Stimulated activated CD8-positive, alpha-beta memory T cell treated with anti-CD3 and anti-CD28 coated beads, Interleukin-15, amount 100 ng/mL, for 4 hours (primary cell): ENCODE data around the gene PRTG.
"Not testable (repeated sequence)": the region's sequence is repeated elsewhere in the genome, so short reads cannot be mapped to it uniquely, and the experiment has no call there.

Source experiments
- DNase-seq, 2 donors: peaks; one replicate each; pipeline ENCODE4 v3.0.0-alpha.2; 2020; ENCODE audit warnings: low read depth in 2 of 2

PRTG gene

DNA sequence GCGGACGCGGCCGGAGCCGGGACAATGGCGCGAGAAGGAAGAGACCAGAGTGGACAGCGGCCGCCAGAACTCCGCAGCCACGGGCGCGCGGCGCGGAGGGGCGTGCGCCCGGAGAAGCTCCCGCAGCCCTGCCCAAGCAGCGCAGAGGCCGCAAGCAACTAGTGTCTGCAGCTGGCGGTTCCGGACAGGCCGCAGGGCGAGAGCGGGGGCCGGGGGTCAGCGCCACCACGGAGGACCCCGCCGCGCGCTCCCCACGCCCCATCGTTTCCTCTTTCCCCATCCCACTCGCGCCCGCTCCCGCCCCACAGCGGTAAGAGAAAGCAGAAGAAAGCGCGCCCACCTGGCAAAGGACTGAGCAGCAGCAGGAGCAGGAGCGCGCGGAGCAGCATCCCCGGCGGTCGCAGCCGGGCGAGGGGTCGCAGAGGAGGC lies 440 bp downstream of the PRTG start:
- DNase-seq: no peak

DNA sequence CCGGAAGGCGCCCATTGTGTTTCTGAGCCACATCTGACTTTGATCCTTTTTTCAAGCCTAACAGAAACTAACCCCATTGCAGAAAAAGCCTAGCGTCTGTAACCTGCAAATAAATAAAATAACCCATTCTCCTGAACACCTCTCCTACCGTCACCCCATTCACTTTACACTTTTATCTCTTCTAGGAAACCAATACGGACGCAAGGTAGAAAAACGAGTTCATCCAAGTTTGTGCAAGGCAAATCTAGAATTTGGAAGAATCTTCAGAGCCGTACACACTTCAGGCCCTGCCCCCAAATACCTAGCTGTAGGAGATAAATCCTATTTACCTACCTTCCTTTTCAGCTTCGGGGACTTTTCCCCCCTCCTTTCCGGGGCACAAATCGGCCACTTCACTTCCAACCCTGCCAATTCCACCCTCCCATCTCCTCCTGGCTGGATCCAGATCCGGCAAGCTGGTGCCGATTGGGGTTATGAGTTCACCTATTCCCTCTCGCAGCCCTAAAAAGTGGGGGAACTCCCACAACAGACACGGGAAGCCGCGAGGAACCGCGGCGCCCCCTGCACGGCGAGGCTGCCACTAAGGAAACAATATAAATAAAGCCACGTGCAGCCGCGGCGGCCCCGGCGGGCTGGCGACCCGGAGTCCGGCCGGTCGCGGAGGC lies 987 bp downstream of the PRTG start:
- DNase-seq: no peak

DNA sequence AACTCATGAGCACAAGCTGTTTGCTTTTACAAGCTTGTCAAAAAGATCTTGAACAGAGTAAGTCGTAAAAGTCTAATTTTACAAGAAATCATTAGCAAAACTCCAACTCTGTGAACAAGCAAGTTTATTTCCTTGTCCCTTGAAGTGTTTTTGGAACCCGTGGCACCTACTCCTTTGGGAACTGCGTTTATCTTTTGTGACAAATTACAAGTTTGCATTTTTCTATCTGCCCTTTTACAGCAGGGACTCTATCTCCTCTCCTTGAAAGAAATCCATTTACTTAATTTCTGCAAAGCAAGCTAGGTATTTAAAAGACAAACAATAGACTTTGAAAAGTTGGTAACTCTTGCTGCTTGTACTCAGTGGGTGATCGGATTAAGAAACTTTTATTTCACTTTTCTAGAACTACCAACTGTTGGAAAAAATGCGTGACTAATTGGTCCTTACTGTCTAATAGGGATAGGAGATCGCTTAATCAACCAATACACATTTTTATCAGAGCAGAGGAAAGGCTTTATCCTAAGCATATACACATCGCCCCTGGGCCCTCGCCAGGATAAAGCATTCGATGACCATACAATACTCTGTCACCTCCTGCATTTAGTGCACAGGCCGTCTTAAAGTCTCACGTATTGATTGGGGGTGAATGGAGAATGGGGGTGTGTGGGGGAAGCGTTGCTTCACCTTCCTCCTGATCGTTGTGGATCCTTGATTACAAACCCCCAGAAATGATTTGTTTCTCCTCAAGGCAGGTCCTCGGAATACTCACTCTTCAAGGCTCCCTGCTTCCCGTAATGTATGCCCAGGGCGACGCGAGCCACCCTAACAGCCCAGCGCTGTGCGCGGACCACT lies 1.7 kb downstream of the PRTG start:
- DNase-seq: no peak

DNA sequence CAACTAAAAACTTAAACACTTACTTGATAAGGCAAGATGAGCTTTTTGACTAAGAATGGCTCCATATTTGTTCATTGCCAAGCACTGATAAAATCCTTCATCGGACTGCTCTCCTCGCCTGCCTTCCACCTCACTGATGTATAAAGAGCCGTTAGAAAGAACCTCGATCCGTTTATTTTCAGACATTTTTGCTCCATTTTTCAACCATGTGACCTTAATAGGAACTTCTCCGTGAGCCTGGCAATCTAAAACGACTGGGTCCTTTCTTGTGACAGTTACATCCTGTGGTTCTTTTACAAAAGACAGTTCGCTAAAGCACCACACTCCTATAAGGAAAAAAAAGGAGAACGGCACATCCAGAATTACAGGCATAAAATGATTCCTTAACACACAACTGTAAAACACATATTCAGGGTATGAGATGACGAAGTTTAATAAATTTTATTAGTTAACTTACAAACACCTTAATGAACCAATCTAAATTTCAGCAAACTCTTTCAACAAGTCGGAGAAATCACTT lies 2.5 kb downstream of the PRTG start:
- DNase-seq: no peak

DNA sequence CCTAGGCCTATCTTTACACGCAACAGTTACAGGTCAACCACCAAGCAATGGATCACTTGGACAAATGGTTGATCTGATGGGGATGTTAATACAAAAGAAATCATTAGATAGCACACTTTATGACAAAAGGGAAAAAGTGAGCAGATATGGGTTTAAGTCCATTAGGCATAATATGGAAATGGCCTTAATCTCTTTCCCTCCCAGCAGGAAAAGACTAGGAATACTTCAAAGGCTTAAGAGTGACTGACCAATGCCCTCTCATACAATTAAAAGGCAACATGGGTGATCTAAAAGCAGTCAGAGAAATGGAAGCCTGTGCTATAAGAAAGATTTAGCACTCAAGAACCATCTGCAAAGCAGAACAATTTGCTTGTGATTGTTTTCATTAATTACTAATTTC lies 3.3 kb downstream of the PRTG start:
- DNase-seq: no peak

DNA sequence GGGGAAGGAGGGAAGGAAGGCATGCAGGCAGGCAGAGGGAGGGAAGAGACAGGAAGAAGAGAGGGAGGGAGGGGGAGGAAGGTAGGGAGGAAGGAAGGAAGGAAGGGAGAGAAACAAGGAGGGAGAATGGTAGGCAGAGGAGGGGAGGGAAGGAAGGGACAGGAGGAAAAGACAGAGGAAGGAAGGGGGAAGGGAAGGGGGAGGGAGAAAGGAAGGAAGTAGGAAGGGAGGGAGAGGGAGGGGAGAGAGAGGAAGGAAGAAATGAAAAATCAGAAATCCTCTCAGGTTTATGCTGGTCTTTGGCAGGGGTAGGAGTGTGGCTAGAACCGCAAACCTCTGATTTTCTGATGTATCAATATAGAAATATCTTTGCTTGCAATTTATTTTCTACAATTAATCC lies 4.2 kb downstream of the PRTG start:
- DNase-seq: no peak

DNA sequence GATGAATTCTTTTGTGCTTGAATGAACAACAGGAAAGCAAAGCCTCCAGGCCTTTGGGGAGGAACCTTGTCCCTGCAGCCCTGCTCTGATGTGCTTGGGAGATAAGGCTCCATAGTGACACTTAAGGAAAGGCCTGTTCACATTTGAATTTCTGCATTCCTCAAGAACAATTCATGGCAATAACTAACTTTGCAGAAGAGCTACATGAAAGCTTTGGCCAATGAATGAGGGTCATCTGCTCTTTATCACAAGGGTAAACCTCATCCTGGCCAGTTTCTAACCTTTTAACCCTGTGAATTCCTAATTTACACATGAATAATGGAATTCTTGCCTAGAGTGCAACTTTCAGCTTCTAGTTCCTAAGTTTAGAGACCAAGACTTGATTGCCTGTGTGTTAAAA lies 5.6 kb downstream of the PRTG start:
- no peak for DNase-seq

DNA sequence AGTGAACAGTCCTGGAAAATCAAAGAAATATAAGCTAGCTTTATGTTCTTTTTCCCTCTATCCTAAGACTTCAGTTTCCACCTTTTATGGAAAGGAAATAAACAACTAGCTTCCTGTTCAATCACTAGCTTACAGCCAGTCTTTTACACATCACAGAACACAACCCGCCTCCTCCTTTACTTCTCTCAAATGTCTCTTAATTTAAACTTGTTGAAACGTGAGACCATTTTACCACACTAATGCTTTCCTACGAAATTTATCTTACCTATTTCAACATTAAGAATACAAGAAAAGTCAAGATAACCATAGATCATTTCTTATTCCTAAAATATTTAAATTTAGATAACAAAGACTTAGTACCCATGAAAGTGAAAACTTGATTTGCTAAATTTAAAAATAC lies 6.2 kb downstream of the PRTG start:
- no peak for DNase-seq

DNA sequence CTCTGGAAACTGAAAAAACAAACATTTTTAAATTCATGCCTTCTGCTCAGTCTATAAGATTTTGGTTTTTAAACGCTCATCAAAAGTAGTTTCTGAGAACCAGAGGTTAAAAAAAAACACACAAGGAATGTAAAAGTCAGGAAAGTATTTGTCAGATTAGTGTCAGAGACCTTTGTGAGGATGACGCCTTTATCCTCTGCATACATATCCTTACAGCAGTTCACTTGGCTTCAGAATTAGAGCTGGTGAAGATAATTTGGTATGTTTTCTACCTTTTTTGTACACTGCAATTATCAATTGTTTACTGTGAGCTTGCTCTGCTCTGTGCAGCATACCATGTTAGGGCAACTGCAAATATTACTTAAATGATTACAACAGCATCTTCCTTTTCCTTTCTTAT lies 8.3 kb downstream of the PRTG start:
- no peak for DNase-seq

DNA sequence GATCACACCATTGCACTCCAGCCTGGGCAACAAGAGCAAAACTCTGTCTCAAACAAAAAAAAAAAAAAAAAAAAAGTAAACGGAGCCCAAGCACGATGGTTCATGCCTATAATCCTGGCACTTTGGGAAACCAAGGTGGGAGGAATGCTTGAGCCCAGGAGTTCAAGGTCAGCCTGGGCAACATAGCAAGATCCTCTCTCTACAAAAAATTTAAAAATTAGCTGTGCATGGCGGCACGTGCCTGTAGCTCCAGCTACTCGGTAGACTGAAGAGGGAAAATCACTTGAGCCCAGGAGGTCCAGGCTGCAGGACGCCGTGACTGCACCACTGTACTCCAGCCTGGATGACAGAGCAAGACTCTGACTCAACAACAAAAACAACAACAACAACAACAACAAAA lies 9.5 kb downstream of the PRTG start:
- DNase-seq: not testable (repeated sequence)

DNA sequence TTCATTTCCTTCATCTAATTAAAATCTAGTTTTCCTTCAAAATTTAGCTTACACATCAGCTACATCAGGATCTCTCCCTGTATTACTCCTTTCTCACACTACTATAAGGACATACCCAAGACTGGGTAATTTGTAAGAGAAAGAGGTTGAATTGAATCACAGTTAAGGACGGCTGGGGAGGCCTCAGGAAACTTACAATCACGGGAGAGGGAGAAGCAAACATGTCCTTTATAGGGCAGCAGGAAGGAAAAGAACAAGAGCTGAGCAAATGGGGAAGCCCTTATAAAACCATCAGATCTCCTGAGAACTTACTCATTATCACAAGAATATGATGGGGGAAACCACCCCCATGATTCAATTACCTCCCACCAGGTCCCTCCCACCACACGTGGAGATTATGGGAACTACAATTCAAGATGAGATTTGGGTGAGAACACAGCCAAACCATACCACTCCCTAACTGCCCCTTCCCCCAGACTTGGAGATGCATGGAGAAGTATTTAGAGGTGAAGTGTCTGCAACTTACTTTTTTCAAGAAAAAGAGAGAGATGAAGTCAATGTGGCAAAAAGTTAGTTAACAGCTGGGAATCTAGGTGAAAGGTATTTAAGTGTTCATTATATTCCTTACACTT lies 21.3 kb downstream of the PRTG start:
- no peak for DNase-seq

DNA sequence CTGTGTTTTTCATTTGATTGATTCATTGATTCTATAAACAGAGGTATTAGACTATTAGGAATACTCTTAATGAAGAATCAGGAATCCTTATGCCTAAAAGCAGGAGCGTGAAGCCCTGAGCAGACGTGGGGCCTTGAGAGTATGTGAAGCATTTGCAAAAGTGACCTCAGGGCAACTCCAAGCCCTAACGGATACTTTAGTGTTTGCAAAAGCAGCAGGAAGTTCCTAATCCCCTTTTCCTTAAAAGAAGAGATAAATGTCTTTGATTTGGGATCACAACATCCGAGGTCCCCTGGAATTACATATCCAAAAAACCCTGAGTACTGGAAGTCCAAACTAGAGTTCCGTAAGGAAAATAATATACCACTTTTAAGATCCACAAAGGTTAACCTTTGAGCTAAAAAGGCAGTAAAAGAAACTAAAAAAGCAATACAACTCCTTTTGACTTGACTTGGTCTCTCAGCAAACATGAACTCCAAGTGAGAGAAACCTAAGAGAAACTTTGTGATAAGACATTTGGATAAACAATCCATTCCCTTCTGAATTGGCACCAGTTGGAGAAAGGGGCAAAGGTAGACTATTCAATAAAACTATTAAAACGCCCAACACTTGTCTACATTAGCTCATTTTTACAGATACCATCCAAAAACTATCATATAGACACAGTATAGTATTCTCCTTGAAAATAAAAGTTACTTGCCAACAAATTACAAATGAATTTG lies 27.4 kb downstream of the PRTG start:
- no peak for DNase-seq

DNA sequence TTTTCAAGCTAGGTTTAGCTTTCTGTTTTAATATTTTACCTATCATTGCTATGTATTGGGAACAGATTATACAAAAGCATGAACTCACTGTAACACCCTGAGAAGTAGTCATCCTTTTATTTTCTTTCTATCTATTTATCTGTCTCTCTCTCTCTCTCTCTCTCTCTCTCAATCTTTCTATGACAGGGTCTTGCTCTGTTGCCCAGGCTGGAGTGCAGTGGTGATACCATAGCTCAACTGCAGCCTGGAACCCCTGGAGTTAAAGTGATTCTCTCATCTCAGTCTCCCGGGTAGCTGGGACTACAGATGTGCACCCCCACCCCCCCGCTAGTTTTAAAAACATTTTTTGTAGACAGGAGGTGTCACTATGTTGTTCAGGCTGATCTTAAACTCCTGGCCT lies 28.9 kb downstream of the PRTG start:
- no peak for DNase-seq

DNA sequence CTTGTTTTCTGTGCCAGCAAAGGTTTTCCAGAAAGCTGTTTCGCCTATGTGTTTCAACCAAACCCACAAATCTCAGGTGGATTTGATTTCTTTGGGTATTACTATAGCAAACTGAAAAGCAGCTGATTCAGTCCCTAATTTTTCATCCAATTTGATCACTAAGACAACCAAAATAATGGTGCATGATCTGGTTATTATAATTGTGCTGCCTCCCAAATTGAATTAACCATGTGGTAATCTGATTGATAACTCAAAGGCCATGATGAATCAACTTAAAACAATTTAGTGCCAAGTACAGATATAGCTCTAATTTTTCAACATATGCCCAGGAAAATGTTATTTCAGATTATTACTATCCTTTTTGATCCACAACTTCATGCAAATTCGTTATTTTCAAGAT lies 30.6 kb downstream of the PRTG start:
- DNase-seq: no peak

DNA sequence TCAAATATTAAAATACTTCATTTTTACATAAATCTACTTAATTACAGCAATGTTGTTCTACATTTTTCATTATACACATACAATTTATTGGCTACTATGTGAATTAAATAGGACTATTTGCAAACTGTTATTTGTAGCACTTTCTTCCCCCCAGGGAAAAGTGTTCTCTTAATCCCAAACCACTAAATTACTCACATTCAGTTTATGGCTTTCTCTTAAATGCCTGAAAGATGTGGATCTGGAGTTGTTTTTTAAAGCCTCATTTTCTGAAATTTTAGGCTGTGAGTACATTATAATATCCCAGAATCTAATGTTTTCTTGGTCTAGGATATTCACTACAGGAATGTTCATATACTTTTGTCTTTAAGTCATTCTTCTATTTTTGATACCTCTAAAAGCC lies 32.7 kb downstream of the PRTG start:
- DNase-seq: no peak

DNA sequence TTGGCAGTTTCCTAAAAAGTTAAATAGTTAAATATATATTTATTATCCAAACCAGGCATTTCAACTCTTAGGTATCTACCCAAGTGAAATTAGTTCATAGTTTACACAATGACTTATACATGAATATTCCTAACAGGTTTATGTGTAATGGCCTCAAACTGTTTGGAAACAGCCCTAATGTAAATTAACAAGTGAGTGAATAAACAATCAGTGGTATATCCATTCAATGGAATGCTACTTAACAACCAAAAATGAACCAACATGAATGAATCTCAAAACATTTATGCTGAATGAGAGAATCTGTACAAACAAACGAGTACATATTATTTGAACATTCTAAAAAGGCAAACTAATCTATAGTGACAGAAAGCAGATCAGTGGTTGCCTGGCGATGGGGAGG lies 33.5 kb downstream of the PRTG start:
- no peak for DNase-seq

DNA sequence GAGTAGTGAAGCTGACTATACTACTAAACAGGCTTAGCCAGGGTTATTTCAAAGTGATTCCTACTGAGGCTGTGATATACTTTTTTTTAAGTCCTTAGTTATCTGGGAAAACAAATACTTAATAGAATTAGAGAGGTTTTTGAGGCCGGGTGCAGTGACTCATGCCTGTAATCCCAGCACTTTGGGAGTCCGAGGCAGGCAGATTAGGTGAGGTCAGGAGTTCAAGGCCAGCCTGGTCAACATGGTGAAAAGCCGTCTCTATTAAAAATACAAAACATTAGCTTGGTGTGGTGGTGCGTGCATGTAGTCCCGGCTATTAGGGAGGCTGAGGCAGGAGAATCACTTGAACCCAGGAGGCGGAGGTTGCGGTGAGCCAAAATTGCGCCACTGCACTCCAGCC lies 34.2 kb downstream of the PRTG start:
- DNase-seq: no peak

DNA sequence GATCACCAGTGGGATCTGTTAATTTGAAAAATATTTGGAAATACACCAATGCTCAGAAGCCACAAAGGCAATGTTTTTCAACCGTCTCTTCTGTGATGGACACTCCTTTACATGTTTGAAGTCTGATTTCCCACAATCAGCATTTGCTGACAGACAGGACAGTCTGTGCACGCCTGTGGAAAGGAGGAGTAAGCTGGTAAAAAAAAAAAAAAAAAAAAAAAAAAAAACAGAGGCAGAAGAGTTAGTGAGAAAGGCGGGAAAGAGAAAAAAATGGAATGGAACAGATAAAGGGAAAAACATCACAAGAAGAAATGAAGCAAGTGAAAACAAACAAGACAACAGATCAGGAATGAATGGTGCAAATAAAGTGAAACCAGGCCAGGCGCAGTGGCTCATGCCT lies 35.0 kb downstream of the PRTG start:
- DNase-seq: no peak

DNA sequence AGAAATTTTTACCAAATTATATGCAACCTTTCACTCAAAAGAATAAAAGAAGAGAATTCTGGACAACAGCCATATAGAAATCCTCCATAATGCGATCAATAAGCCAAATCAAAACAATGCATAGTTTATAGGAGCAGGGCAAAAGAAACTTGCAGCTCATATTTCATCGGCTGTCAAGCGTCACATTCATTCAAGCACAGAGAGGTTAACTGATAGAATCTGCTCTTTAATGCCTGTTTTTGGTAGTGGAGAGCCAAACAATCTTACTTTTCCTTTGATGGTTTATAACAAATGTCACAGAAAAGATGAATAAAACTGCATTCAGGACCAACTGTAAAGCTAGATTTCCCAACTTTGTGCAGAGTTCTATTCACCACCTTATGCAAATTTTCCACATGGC lies 35.4 kb downstream of the PRTG start:
- DNase-seq: no peak

DNA sequence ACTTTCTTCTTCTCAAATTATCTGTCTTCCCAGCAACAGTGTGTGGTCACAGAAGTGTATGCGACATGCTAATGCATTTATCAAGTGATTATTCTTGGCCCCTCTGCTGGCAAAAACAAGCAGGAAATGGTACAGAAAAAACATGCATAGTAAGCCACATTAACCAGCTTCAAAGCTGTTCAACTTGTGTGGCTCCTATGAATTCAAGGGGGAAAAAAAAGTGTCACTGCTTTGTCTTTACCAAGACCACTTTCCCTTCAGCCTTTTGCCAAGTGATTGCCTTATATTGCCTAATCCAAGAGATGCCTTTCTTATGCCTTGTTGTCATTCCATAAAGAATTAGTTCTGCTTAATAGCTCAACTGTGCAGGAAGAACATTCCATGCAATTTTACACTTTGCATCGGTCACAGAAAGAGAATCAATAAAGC lies 39.1 kb downstream of the PRTG start:
- DNase-seq: no peak

DNA sequence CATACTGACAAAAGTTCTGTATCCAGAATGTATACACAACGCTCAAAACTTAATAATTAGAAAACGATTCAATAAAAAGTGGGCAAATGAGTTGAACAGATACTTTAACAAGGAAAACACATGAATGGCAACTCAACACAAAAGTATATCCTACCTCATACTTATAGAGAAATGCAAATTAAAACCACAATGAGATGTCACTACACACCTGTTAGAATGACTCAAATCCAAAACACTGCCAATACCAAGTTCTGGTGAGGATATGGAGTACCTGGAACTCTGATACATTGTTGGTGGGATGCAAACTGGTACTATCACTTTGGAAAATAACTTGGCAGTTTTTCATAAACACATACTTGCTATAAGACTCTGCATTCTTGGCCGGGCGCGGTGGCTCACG lies 42.1 kb downstream of the PRTG start:
- no peak for DNase-seq

DNA sequence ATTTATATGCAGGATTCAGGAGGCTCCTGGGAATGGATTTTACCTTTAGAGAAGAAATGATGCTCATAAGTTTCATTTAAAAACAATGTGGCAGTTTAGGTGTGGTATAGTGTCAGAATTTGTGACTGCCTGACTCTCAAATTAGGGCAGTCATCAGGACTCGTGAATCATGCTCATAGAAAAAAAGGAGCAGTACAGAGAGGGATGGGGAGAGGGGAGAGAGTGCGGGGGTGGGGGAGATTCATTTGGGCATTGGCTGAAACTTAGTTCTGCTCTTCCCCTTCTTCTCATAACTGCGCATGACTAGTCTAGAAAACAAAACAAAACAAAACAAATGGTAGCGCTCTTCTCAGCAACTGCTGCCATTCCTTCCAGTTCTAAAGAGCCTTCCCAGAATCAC lies 44.3 kb downstream of the PRTG start:
- DNase-seq: no peak
